Upper lobe of right lung (tissue), 1 donor: Measurements from ENCODE around the gene LCN10. TPM values are rescaled to one million over a fixed set of nuclear protein-coding genes. Genes with fewer than 3 reads are reported as not detected.

Source experiments
- ATAC-seq: fragments of 200-7000 bp; cut with Tn5 transposase; one replicate; pipeline ENCODE4 v1.9.1; 2020; ENCODE audit warnings: mild to moderate bottlenecking, moderate library complexity
- DNase-seq: peaks from one replicate; pipeline ENCODE4 v3.0.0-alpha.2; 2020
- H3K27ac ChIP-seq: fragments of 200-600 bp; one replicate; pipeline ENCODE4 v1.8.0; 2022
- H3K27me3 ChIP-seq: fragments of 200-600 bp; one replicate; pipeline ENCODE4 v1.8.0; 2022; ENCODE audit warnings: mild to moderate bottlenecking
- H3K36me3 ChIP-seq: fragments of 200-600 bp; one replicate; pipeline ENCODE4 v1.8.0; 2022
- H3K4me1 ChIP-seq: fragments of 200-600 bp; one replicate; pipeline ENCODE4 v1.8.0; 2022
- H3K4me3 ChIP-seq: fragments of 200-600 bp; one replicate; pipeline ENCODE4 v1.8.0; 2022; ENCODE audit warnings: mild to moderate bottlenecking
- H3K9me3 ChIP-seq: fragments of 200-600 bp; one replicate; pipeline ENCODE4 v1.8.0; 2022
- CTCF ChIP-seq: fragments of 200-600 bp; IDR thresholded peaks from one replicate; pipeline ENCODE4 v1.8.0; 2022; ENCODE audit warnings: antibody characterized with exemption
- intact Hi-C: fragments of 100-400 bp; cut with DNase I; formaldehyde crosslinking; loops from one replicate; pipeline ENCODE4 v1.11.0; 2022
- total RNA-seq: library from RNA; stranded (reverse); fragmentation: NEBNext Ultra II Directional; extraction: Animal tissue kit (Norgen Biotek cat#: 25700); gene quantifications from one replicate; pipeline ENCODE4 v1.2.1, GENCODE V29; 2021
- donor health status: DM: no; HTN: yes; CAD: no; lungs with severe emphysema.

LCN10 gene
- total RNA-seq, 1 donor from 2014 or later, result 11.2 TPM

DNA sequence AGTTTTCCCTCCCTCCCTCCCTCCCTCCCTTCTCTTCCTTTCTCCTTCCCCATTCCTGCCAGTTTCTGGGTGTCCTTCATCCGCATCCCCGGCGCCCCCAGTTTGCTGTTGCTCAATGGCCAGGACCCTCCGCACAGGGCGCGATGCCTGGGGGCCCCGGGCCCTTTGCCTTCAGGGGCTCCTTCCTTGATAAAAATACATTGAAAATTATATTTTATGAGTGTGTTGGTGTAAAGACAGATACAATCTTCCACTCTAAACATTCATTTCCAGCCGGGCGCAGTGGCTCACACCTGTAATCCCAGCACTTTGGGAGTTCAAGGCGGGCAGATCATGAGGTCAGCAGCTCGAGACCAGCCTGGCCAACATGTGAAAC lies 47.9 kb downstream of the LCN10 start:
- Histone ChIP-seq H3K36me3 (no peaks in the 10 kb centered on the region), H3K4me1 (peaks cover 26% of the 10 kb centered on the region), H3K27me3 (no peaks in the 10 kb centered on the region), H3K4me3 (no peak overlapping the region), H3K9me3 (no peaks in the 10 kb centered on the region), H3K27ac (peak overlapping the region; percentile 71)
- intact Hi-C loops, result no loop called here
- no peak for DNase-seq
- no peak for TF ChIP-seq CTCF
- no peak for ATAC-seq

DNA sequence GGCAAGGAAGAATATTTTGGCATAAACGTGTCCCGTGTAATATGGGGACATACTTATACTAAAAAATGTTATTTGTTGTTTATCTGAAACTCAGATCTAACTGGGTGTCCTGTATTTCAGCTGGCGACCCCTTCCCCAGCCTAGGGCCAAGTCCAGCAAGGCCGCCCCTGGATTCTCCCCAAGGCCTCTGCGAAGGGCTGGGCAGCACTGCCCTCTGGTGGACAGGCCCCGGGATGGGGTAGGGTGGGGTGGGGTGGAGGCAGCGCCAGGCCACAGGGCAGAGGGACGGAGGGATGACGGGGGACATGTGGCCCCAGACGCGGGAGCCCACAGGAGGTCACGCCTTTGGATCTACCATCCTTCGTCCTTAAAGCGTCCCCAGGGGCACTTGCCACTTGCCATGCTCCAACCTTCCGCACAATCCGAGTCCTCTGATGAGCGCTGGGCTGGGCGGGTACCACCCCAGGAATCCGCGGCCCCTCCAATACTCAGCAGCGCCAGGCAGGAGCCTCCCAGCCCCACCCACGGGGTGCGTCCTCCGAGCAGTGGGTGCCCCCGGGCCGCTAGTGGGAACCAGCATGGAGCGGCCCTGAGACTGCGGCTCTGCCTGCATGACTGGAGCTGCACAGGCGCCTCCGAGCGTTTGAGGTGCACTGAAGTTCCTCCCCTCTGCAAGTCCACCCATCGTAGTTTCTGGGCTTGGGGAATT lies 48.4 kb downstream of the LCN10 start:
- DNase-seq (peak; percentile 90), ATAC-seq (peak; percentile 71)
- Histone ChIP-seq H3K9me3 (no peaks in the 10 kb centered on the region), H3K27me3 (no peaks in the 10 kb centered on the region), H3K4me3 (no peak overlapping the region), H3K27ac (peak overlapping the region; percentile 58), H3K36me3 (no peaks in the 10 kb centered on the region), H3K4me1 (peaks cover 26% of the 10 kb centered on the region)
- intact Hi-C loops, result no loop called here
- peak; percentile 67 for TF ChIP-seq CTCF

DNA sequence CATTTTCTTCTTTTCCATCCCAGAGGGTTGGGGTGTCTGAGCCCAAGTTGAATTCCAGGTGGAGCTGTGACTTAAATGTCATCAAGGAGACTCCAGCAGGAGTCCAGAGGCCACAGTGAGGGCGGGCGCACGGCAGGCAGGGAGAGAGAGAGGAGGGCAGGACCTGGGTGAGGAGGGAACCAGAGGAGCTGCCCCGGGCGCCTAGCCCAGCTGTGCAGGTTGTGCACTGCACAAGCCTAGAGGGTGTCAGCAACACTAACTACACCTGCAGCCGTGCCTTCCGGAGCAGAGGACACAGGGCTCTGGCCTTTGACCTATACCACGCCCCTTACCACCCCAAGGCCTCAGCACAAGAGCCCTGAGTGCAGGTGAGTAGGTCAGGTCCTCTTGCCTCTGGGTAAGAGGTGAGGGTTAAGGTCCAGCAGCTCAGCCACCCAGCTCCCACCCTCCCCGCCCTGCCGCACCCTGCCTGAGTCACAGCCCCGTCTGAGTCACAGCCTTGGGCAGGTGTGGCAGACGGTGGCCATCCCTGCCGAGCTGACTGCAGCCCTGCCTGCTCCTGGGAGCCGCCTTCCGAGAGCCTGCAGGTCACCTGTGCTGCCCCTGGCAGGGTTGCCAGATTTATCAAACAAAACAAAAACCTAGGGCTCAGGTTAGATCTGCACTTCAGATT lies 49.1 kb downstream of the LCN10 start:
- no peak overlapping the region for H3K4me3 ChIP-seq
- H3K4me1 ChIP-seq, result peaks cover 32% of the 10 kb centered on the region
- H3K36me3 ChIP-seq, result no peaks in the 10 kb centered on the region
- no peaks in the 10 kb centered on the region for H3K9me3 ChIP-seq
- TF ChIP-seq CTCF, result no peak
- H3K27ac ChIP-seq, result peak overlapping the region; percentile 58
- DNase-seq, result peak; percentile 90
- no peaks in the 10 kb centered on the region for H3K27me3 ChIP-seq
- peak; percentile 70 for ATAC-seq
- intact Hi-C loops, result no loop called here

- no peak for ATAC-seq
- no peak for TF ChIP-seq CTCF
- DNase-seq, result no peak
- Histone ChIP-seq H3K36me3 (no peaks in the 10 kb centered on the region), H3K4me3 (no peak overlapping the region), H3K27me3 (no peaks in the 10 kb centered on the region), H3K4me1 (peaks cover 37% of the 10 kb centered on the region), H3K27ac (peak overlapping the region; percentile 58), H3K9me3 (no peaks in the 10 kb centered on the region)
- intact Hi-C loops, result no loop called here
Measured at GRCh38 chr9:136693135-136693489, 49.6 kb downstream of the LCN10 start.

- intact Hi-C loops, result no loop called here
Measured at GRCh38 chr9:136692185-136693134, 50.3 kb downstream of the LCN10 start.

More at GRCh38 chr9:136692185-136693134, 50.3 kb downstream of the LCN10 start:
- Histone ChIP-seq H3K36me3 (no peaks in the 10 kb centered on the region), H3K4me1 (peaks cover 37% of the 10 kb centered on the region), H3K27me3 (no peaks in the 10 kb centered on the region), H3K27ac (no peak overlapping the region), H3K9me3 (no peaks in the 10 kb centered on the region), H3K4me3 (no peak overlapping the region)
- no peak for DNase-seq
- no peak for ATAC-seq
- no peak for TF ChIP-seq CTCF
